GM18907 (cell line): Measurements from ENCODE around the gene EXOC5.
"Not testable (repeated sequence)": the region's sequence is repeated elsewhere in the genome, so short reads cannot be mapped to it uniquely, and the experiment has no call there.

Experiments used
- ATAC-seq: cut with Tn5 transposase; IDR thresholded peaks from one replicate; pipeline ENCODE4 v1.9.1; 2021; ENCODE audit warnings: mild to moderate bottlenecking, moderate library complexity; ENCODE audit not compliant: unreplicated experiment

The EXOC5 gene

GRCh38 chr14:57258221-57258620 is 10.5 kb downstream of the EXOC5 start:
- not testable (repeated sequence) for ATAC-seq

- ATAC-seq: no peak
Measured at GRCh38 chr14:57254884-57255283, 13.8 kb downstream of the EXOC5 start.

GRCh38 chr14:57246933-57247657 is 21.6 kb downstream of the EXOC5 start:
- no peak for ATAC-seq

- no peak for ATAC-seq
Measured at GRCh38 chr14:57245941-57246340, 22.8 kb downstream of the EXOC5 start.

- no peak for ATAC-seq
Measured at GRCh38 chr14:57244106-57244505, 24.6 kb downstream of the EXOC5 start.

- ATAC-seq: no peak
Measured at GRCh38 chr14:57243320-57243719, 25.4 kb downstream of the EXOC5 start.

GRCh38 chr14:57240115-57240514 is 28.6 kb downstream of the EXOC5 start:
- ATAC-seq: not testable (repeated sequence)

GRCh38 chr14:57232006-57232405 is 36.7 kb downstream of the EXOC5 start:
- ATAC-seq: no peak

GRCh38 chr14:57228320-57228719 is 40.4 kb downstream of the EXOC5 start:
- ATAC-seq: not testable (repeated sequence)

GRCh38 chr14:57227083-57227482 is 41.6 kb downstream of the EXOC5 start:
- ATAC-seq: no peak

GRCh38 chr14:57221931-57222330 is 46.8 kb downstream of the EXOC5 start:
- ATAC-seq: no peak

- no peak for ATAC-seq
Measured at GRCh38 chr14:57212919-57213318, 55.8 kb downstream of the EXOC5 start.

- ATAC-seq: no peak
Measured at GRCh38 chr14:57209561-57209960, 59.1 kb downstream of the EXOC5 start.

GRCh38 chr14:57205938-57206337 is 62.8 kb downstream of the EXOC5 start:
- ATAC-seq: no peak

- ATAC-seq: not testable (repeated sequence)
Measured at GRCh38 chr14:57202672-57203071, 66.0 kb downstream of the EXOC5 start.

- no peak for ATAC-seq
Measured at GRCh38 chr14:57199921-57200320, 68.8 kb downstream of the EXOC5 start.

GRCh38 chr14:57189070-57189469 is 79.6 kb downstream of the EXOC5 start:
- no peak for ATAC-seq

- no peak for ATAC-seq
Measured at GRCh38 chr14:57182760-57183503, 85.8 kb downstream of the EXOC5 start.

GRCh38 chr14:57179273-57179672 is 89.4 kb downstream of the EXOC5 start:
- no peak for ATAC-seq

- ATAC-seq: no peak
Measured at GRCh38 chr14:57174466-57174865, 94.2 kb downstream of the EXOC5 start.

- ATAC-seq: no peak
Measured at GRCh38 chr14:57171903-57172302, 96.8 kb downstream of the EXOC5 start.

GRCh38 chr14:57171363-57171762 is 97.3 kb downstream of the EXOC5 start:
- ATAC-seq: no peak
